Left colon (tissue), 2 donors: ENCODE results near the gene MAT2A. TPM values are rescaled to one million over a fixed set of nuclear protein-coding genes. Genes with fewer than 3 reads are reported as not detected.
"Not testable (repeated sequence)": the region's sequence is repeated elsewhere in the genome, so short reads cannot be mapped to it uniquely, and the experiment has no call there.

Experiments used
- ATAC-seq: fragments of 200-7000 bp; cut with Tn5 transposase; one replicate; pipeline ENCODE4 v1.9.1; 2020; ENCODE audit warnings: mild to moderate bottlenecking, moderate library complexity
- DNase-seq, 2 donors: peaks; one replicate each; pipeline ENCODE4 v3.0.0-alpha.2; 2020
- intact Hi-C, 2 donors: fragments of 100-400 bp; cut with DNase I in 1 of 2; cut with micrococcal nuclease in 1 of 2; formaldehyde crosslinking; loops; one replicate each; pipeline versions ENCODE4 v1.11.2 to v1.14.0; 2022; cut with DNase I, micrococcal nuclease
- total RNA-seq, 2 donors: library from RNA; stranded (reverse); fragmentation: NEBNext Ultra II Directional; extraction: Animal tissue kit (Norgen Biotek cat#: 25700); gene quantifications; one replicate each; pipeline ENCODE4 v1.2.1, GENCODE V29; 2021
- donor health status: DM: no; HTN: no; CAD: no.
- donor health status: DM: yes; HTN: yes; CAD: no.

The MAT2A gene
- total RNA-seq, 2 donors from 2014 or later: 147 to 173 TPM

GRCh38 chr2:85589181-85589580, 50.2 kb downstream of the MAT2A start:
- DNase-seq (no peak), ATAC-seq (no peak)
- intact Hi-C loops: no loop called here

- intact Hi-C loops: no loop called here
- no peak for DNase-seq
- no peak for ATAC-seq
Measured at GRCh38 chr2:85589982-85590791, 51.2 kb downstream of the MAT2A start.

GRCh38 chr2:85590950-85591349, 52.0 kb downstream of the MAT2A start:
- ATAC-seq (no peak), DNase-seq (peak in 1 of 2 donors; percentile 1)
- intact Hi-C loops: no loop called here

GRCh38 chr2:85591563-85591962, 52.6 kb downstream of the MAT2A start:
- no peak for ATAC-seq
- intact Hi-C loops: no loop called here
- DNase-seq: no peak

- DNase-seq, intact Hi-C loops, ATAC-seq: not testable (repeated sequence)
Measured at GRCh38 chr2:85592299-85592698, 53.3 kb downstream of the MAT2A start.

- DNase-seq (no peak), ATAC-seq (no peak)
- intact Hi-C loops: no loop called here
Measured at GRCh38 chr2:85593023-85593422, 54.1 kb downstream of the MAT2A start.

Other genes starting within 250 kb of the MAT2A start
- 100 to 1,000 TPM; 186 to 193 TPM for gene TGOLN2, start 211.2 kb upstream of the MAT2A start, total RNA-seq
- gene RETSAT, start 184.6 kb upstream of the MAT2A start, total RNA-seq: 100 to 1,000 TPM; 245 to 291 TPM
- 10 to 100 TPM; 18.3 to 19.6 TPM for gene ELMOD3, start 184.4 kb upstream of the MAT2A start, total RNA-seq
- 10 to 100 TPM; 97.7 to 98.2 TPM for gene CAPG, start 128.8 kb upstream of the MAT2A start, total RNA-seq
- 1 to 10 TPM; 4.7 to 6.3 TPM for gene SH2D6, start 120.5 kb upstream of the MAT2A start, total RNA-seq
- gene GGCX, start 22.3 kb downstream of the MAT2A start, total RNA-seq: 10 to 100 TPM; 25.1 to 27.8 TPM
- 100 to 1,000 TPM; 268 to 282 TPM for gene VAMP8, start 38.4 kb downstream of the MAT2A start, total RNA-seq
- 10 to 100 TPM; 20.1 to 20.4 TPM for gene VAMP5, start 45.3 kb downstream of the MAT2A start, total RNA-seq
- gene RNF181, start 56.6 kb downstream of the MAT2A start, total RNA-seq: 10 to 100 TPM; 78.8 to 84.2 TPM
- gene TMEM150A, start 63.5 kb downstream of the MAT2A start, total RNA-seq: 10 to 100 TPM in 1 of 2 donors, 1 to 10 TPM in 1; 10.0 to 10.8 TPM
- 10 to 100 TPM; 36.1 to 44.7 TPM for gene C2orf68, start 72.9 kb downstream of the MAT2A start, total RNA-seq
- gene USP39, start 77.0 kb downstream of the MAT2A start, total RNA-seq: 10 to 100 TPM; 37.2 TPM
- gene SFTPB, start 129.0 kb downstream of the MAT2A start, total RNA-seq: not detected
- 10 to 100 TPM in 1 of 2 donors, 1 to 10 TPM in 1; 1.4 to 11.8 TPM for gene GNLY, start 155.2 kb downstream of the MAT2A start, total RNA-seq
- 1 to 10 TPM; 3.4 to 4.6 TPM for gene ATOH8, start 214.8 kb downstream of the MAT2A start, total RNA-seq